ENCODE measurements around the gene FAM111A.
"Not testable (repeated sequence)": the region's sequence is repeated elsewhere in the genome, so short reads cannot be mapped to it uniquely, and the experiment has no call there.

Gene FAM111A

GRCh38 chr11:59142530-59143507, at the start of gene FAM111A:
FAM111A (plus strand) TSS chr11:59142856; CDS start chr11:59148873, 6,017 bp downstream.
- DNase-seq (ENCODE audit: low read depth) = peak; percentile 54

- DNase-seq (ENCODE audit: low read depth) = not testable (repeated sequence)
Observed at GRCh38 chr11:59093576-59093975, 49.1 kb upstream of the FAM111A start.

- not testable (repeated sequence) for DNase-seq (ENCODE audit: low read depth)
Observed at GRCh38 chr11:59095225-59095624, 47.4 kb upstream of the FAM111A start.

GRCh38 chr11:59095972-59096575, 46.6 kb upstream of the FAM111A start:
- DNase-seq (ENCODE audit: low read depth) = not testable (repeated sequence)

GRCh38 chr11:59097113-59097708, 45.4 kb upstream of the FAM111A start:
- peak; percentile 27 for DNase-seq (ENCODE audit: low read depth)

- DNase-seq (ENCODE audit: low read depth) = not testable (repeated sequence)
Observed at GRCh38 chr11:59097938-59098337, 44.7 kb upstream of the FAM111A start.

GRCh38 chr11:59102259-59102765, 40.3 kb upstream of the FAM111A start:
- DNase-seq (ENCODE audit: low read depth) = no peak

GRCh38 chr11:59106363-59107336, 36.0 kb upstream of the FAM111A start, which contains the start of gene FAM111B:
FAM111B (plus strand) TSS chr11:59107237; CDS start chr11:59109626, 2,389 bp downstream.
- DNase-seq (ENCODE audit: low read depth) = peak; percentile 54

- not testable (repeated sequence) for DNase-seq (ENCODE audit: low read depth)
Observed at GRCh38 chr11:59107721-59108120, 34.9 kb upstream of the FAM111A start.

- no peak for DNase-seq (ENCODE audit: low read depth)
Observed at GRCh38 chr11:59112494-59112893, 30.2 kb upstream of the FAM111A start.

GRCh38 chr11:59114344-59114743, 28.3 kb upstream of the FAM111A start:
- no peak for DNase-seq (ENCODE audit: low read depth)

GRCh38 chr11:59115553-59115952, 27.1 kb upstream of the FAM111A start:
- no peak for DNase-seq (ENCODE audit: low read depth)

- no peak for DNase-seq (ENCODE audit: low read depth)
Observed at GRCh38 chr11:59117774-59118173, 24.9 kb upstream of the FAM111A start.

GRCh38 chr11:59119826-59120225, 22.8 kb upstream of the FAM111A start:
- no peak for DNase-seq (ENCODE audit: low read depth)

- DNase-seq (ENCODE audit: low read depth) = peak; percentile 32
Observed at GRCh38 chr11:59135648-59136461, 6.8 kb upstream of the FAM111A start.

- DNase-seq (ENCODE audit: low read depth) = not testable (repeated sequence)
Observed at GRCh38 chr11:59136551-59136950, 6.1 kb upstream of the FAM111A start.

- no peak for DNase-seq (ENCODE audit: low read depth)
Observed at GRCh38 chr11:59137190-59137589, 5.5 kb upstream of the FAM111A start.

- DNase-seq (ENCODE audit: low read depth) = no peak
Observed at GRCh38 chr11:59138643-59139042, 4.0 kb upstream of the FAM111A start.

- DNase-seq (ENCODE audit: low read depth) = no peak
Observed at GRCh38 chr11:59141191-59141590, 1.5 kb upstream of the FAM111A start.

All from non-pigmented ciliary epithelial cell (primary cell).